HepG2 (cell line): Measurements from ENCODE around the gene WNT2B. TPM values are rescaled to one million over a fixed set of nuclear protein-coding genes. Genes with fewer than 3 reads are reported as not detected.

ENCODE experiments used
- ATF7-NPFF ChIP-seq: sonication (generic); formaldehyde crosslinking; IDR thresholded peaks from 2 replicates; pipeline ENCODE4 v1.8.1; 2023; ENCODE audit warnings: mild to moderate bottlenecking, low read depth, missing genetic modification reagents, moderate library complexity
- CENPX ChIP-seq: sonication (generic); formaldehyde crosslinking; IDR thresholded peaks from 2 replicates; pipeline ENCODE4 v1.9.0; 2021; ENCODE audit warnings: mild to moderate bottlenecking, missing genetic modification reagents, moderate library complexity
- CREB1 ChIP-seq, 2 experiments: fragments of 450-650 bp in 1 of 2; IDR thresholded peaks; 2 replicates each; pipeline ENCODE4 v1.6.1; 2016 to 2017; ENCODE audit warnings: control low read depth in 1 of 2, mild to moderate bottlenecking in 1 of 2, missing compliant biosample characterization in 1 of 2, missing genetic modification characterization in 1 of 2
- DDIT3 ChIP-seq: sonication (generic); formaldehyde crosslinking; IDR thresholded peaks from 2 replicates; pipeline ENCODE4 v1.4.0; 2020; ENCODE audit warnings: mild to moderate bottlenecking, missing genetic modification reagents
- GFI1 ChIP-seq: sonication (generic); formaldehyde crosslinking; IDR thresholded peaks from 2 replicates; pipeline ENCODE4 v1.5.0; 2020; ENCODE audit warnings: missing genetic modification reagents, mild to moderate bottlenecking, borderline replicate concordance
- GMEB1 ChIP-seq: sonication (generic); formaldehyde crosslinking; IDR thresholded peaks from 2 replicates; pipeline ENCODE4 v1.5.1; 2020; ENCODE audit warnings: missing genetic modification reagents, mild to moderate bottlenecking, borderline replicate concordance
- HMGXB4 ChIP-seq, 2 experiments: sonication (generic) in 1 of 2; formaldehyde crosslinking in 1 of 2; IDR thresholded peaks; 2 replicates each; pipeline versions ENCODE4 v1.4.0 to v1.6.1; 2018 to 2020; ENCODE audit warnings: missing genetic modification reagents in 2 of 2, borderline replicate concordance in 1 of 2, low read depth in 1 of 2, mild to moderate bottlenecking in 1 of 2, missing biosample characterization in 1 of 2
- HOXA7 ChIP-seq: sonication (generic); formaldehyde crosslinking; IDR thresholded peaks from 2 replicates; pipeline ENCODE4 v1.8.1; 2022; ENCODE audit warnings: mild to moderate bottlenecking, missing genetic modification reagents, moderate library complexity
- MAX ChIP-seq: IDR thresholded peaks from 2 replicates; pipeline ENCODE4 v1.6.1; 2012; ENCODE audit warnings: inconsistent platforms
- MZF1 ChIP-seq: sonication (generic); formaldehyde crosslinking; IDR thresholded peaks from 2 replicates; pipeline ENCODE4 v1.8.1; 2023; ENCODE audit warnings: mild to moderate bottlenecking, missing genetic modification reagents, borderline replicate concordance
- REPIN1 ChIP-seq: sonication (generic); formaldehyde crosslinking; IDR thresholded peaks from 2 replicates; pipeline ENCODE4 v1.8.0; 2022; ENCODE audit warnings: missing genetic modification reagents, low read depth, mild to moderate bottlenecking, borderline replicate concordance
- TFDP2 ChIP-seq: sonication (generic); formaldehyde crosslinking; IDR thresholded peaks from 2 replicates; pipeline ENCODE4 v1.4.0; 2020; ENCODE audit warnings: missing genetic modification reagents
- TRIM24 ChIP-seq: sonication (generic); formaldehyde crosslinking; IDR thresholded peaks from 2 replicates; pipeline ENCODE4 v1.8.0; 2022; ENCODE audit warnings: mild to moderate bottlenecking, missing genetic modification reagents
- ZBED4 ChIP-seq: sonication (generic); formaldehyde crosslinking; IDR thresholded peaks from 2 replicates; pipeline ENCODE4 v1.4.0; 2020; ENCODE audit warnings: missing genetic modification reagents, borderline replicate concordance
- ZFP90 ChIP-seq: sonication (generic); formaldehyde crosslinking; IDR thresholded peaks from 2 replicates; pipeline ENCODE4 v1.8.0; 2022; ENCODE audit warnings: missing genetic modification reagents, mild to moderate bottlenecking, inconsistent platforms, borderline replicate concordance
- ZNF83 ChIP-seq: sonication (generic); formaldehyde crosslinking; IDR thresholded peaks from 2 replicates; pipeline ENCODE4 v1.4.0; 2020; ENCODE audit warnings: missing genetic modification reagents, mild to moderate bottlenecking, borderline replicate concordance
- polyA plus RNA-seq, 8 experiments: library from polyadenylated mRNA; depleted of rRNA in 3 of 8; stranded (reverse) in 7 of 8; unstranded in 1 of 8; fragments of >200 nt; fragmentation: Illumina TruSeq in 4 of 8; extraction: Trizol in 4 of 8; gene quantifications; 2 replicates each; pipeline versions ENCODE4 v1.2.1 to v1.2.3, GENCODE V29; 2011 to 2016; ENCODE audit warnings: low read depth in 4 of 8, missing spikeins in 1 of 8, mixed read lengths in 1 of 8; ENCODE audit not compliant: insufficient read depth in 1 of 8
- total RNA-seq, 5 experiments: library from RNA; depleted of rRNA; stranded (reverse); fragments of >200 nt; fragmentation: Illumina TruSeq; extraction: Trizol; gene quantifications; 2 replicates each; pipeline ENCODE4 v1.2.3, GENCODE V29; 2016; ENCODE audit warnings: low read depth in 1 of 5

Gene WNT2B
- total and polyA plus RNA-seq, 2 of the 13 experiments (the other 11 are each of a cell fraction or from before 2014, with no cell fraction given): 0.11 to 0.32 TPM

GRCh38 chr1:112532064-112532463 lies 23.3 kb downstream of the WNT2B start (continued):
- TF ChIP-seq HMGXB4 (CRISPR knock-in tag; IDR thresholded peaks at IDR 0.05; ENCODE audit: borderline replicate concordance in 1 of 2, low read depth in 1 of 2): no peak
- TF ChIP-seq ZNF83 (CRISPR knock-in tag): no peak
- no peak for TF ChIP-seq DDIT3 (CRISPR knock-in tag)
- TF ChIP-seq MZF1 (CRISPR knock-in tag): no peak
- no peak for TF ChIP-seq ZBED4
- TF ChIP-seq GMEB1 (CRISPR knock-in tag): no peak
- no peak for TF ChIP-seq TRIM24 (CRISPR knock-in tag)
- no peak for TF ChIP-seq TFDP2
- TF ChIP-seq ATF7-NPFF (CRISPR knock-in tag): no peak
- TF ChIP-seq HOXA7: no peak
- TF ChIP-seq CENPX (CRISPR knock-in tag): no peak
- TF ChIP-seq ZFP90 (CRISPR knock-in tag): no peak
- no peak for TF ChIP-seq MAX
- TF ChIP-seq REPIN1 (CRISPR knock-in tag): no peak
- TF ChIP-seq CREB1 (IDR thresholded peaks at IDR 0.05): no peak
- no peak for TF ChIP-seq CREB1 (CRISPR knock-in tag; IDR thresholded peaks at IDR 0.05)
- no peak for TF ChIP-seq GFI1
